NCI-H1105 treated with DMSO at 0.1 percent for 48 hours (cell line): Measurements from ENCODE around the gene PCDHGA1.

Experiments
- DNase-seq: peaks from one replicate; lab custom pipeline; 2025; lab: John Stamatoyannopoulos, UW

The PCDHGA1 gene

DNA sequence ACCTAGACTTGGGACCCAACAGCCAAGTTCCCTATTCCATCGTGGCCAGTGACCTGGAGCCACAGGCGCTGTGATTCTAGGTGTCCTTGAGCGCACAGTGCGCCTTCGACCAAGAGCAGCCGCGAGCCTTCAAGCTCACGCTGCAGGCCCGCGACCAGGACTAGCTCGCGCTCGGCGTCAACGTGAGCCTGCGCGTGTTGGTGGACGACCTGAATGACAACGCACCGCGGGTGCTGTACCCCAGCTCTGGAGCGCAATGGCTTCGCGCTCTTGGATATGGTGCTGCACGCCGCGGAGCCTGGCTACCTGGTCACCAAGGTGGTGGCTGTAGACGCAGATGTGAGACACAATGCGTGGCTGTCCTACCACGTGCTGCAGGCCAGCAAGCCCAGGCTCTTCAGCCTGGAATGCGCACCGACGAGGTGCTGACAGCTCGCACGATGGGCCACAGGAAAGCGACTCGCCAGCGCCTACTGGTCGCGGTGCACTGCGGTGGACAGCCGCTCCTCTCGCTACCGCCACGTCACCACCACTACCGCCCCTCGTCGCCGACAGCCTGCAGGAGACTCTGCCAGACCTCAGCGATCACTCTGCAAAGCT is 111.4 kb downstream of the PCDHGA1 start:
- DNase-seq = no peak

GRCh38 chr5:141465351-141465750 is 135.0 kb downstream of the PCDHGA1 start:
- DNase-seq = no peak

GRCh38 chr5:141475625-141476131 is 145.4 kb downstream of the PCDHGA1 start, which contains the start of gene PCDHGC3:
TSS of gene PCDHGC3 (plus strand) at chr5:141475966. CDS start at chr5:141476117, 151 bp downstream.
- DNase-seq = peak; percentile 80

- peak; percentile 26 for DNase-seq
Measured at GRCh38 chr5:141476132-141476911, 146.0 kb downstream of the PCDHGA1 start.

DNA sequence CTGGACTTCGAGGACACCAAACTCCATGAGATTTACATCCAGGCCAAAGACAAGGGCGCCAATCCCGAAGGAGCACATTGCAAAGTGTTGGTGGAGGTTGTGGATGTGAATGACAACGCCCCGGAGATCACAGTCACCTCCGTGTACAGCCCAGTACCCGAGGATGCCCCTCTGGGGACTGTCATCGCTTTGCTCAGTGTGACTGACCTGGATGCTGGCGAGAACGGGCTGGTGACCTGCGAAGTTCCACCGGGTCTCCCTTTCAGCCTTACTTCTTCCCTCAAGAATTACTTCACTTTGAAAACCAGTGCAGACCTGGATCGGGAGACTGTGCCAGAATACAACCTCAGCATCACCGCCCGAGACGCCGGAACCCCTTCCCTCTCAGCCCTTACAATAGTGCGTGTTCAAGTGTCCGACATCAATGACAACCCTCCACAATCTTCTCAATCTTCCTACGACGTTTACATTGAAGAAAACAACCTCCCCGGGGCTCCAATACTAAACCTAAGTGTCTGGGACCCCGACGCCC is 146.8 kb downstream of the PCDHGA1 start:
- no peak for DNase-seq

GRCh38 chr5:141477815-141478214 is 147.5 kb downstream of the PCDHGA1 start:
- no peak for DNase-seq

- DNase-seq = peak; percentile 64
Measured at GRCh38 chr5:141478321-141478945, 148.1 kb downstream of the PCDHGA1 start.

DNA sequence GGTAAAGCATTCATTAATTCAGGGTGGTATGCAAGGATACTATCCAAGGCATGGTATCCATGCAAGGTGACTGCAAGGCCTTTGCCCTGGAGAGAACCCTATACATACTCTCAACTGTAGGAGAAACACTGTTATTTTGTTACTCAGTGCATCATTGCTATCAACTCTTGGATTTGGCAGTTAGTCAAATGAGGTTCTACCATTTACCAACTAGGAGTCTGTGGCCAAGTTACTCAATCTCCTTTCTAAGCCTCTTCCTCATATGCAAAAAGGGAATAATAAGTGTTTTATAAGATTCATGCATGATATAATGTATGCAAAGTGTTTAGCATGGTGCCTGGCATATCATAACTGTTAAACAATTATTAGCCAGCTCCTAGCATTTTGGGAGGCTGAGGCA is 149.5 kb downstream of the PCDHGA1 start:
- no peak for DNase-seq

DNA sequence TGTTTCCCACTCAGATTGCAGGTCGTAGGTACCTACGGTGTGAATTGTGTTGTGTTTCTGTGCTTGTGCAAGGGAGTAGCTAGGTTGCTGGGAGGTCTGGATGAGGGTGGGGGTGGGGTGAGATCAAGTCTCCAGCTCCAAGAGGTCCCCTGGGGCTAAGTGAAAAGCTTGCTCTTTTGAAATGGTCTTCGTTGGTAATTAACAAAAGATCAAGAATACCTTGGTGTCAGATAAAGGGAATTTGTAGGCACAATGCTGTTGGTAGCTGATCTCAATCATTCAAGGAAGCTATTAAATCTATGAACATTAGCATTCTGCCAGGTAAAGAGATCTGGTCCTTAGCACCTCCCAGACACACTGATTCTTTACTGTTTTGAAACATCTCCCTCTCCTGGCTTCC is 153.6 kb downstream of the PCDHGA1 start:
- no peak for DNase-seq

DNA sequence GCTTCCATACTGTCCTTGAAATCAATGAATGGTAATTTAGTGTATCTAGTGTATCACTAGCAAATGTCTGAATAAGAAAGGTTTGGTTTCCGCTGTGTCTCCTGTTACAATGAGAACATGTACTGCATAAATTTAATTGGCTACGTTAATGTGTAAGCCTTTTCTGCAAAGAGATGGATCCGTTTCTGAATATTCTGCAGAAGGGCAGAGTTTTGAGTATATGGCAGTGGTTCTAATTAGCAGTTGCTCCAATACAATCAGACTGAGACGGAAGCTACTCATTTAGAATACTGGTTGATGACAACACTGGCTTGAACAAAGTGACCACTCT is 154.0 kb downstream of the PCDHGA1 start:
- no peak for DNase-seq

DNA sequence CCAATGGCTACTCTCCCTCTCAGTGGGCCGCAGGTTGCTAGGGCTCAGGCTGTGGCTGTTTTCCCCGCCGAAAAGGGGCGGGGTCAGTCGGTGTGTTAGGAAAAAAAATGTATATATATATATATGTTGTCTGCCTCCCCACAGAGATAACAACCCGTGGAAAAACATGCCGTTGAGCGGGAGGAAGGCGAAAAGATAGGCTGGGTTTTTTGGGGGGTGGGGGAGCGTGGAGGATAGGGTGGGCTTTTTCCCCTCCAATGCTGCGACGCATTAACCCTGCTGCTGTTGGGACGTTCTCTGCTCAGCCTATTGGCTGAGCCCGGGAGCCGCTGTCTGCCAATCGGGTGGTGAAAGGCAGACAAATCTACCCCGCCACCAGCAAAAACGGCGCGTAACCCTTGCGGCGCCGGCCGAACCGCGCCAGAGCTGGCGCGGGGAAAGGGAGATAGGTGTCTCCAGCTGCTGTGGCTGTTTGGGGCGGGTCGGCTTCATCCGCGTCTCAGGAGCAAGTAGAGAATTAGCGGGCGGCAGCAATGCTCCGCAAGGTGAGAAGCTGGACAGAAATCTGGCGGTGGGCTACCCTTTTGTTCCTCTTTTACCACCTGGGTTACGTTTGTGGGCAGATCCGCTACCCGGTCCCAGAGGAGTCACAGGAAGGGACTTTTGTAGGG is 154.5 kb downstream of the PCDHGA1 start, which contains the start of gene PCDHGC4:
PCDHGC4 (plus strand) TSS at position 390 of the 671 bp plus-strand sequence; CDS start at position 534, 144 bp downstream.
- peak; percentile 50 for DNase-seq

- DNase-seq = no peak
Measured at GRCh38 chr5:141485321-141486055, 155.2 kb downstream of the PCDHGA1 start.

GRCh38 chr5:141486091-141486490 is 155.8 kb downstream of the PCDHGA1 start:
- DNase-seq = no peak

GRCh38 chr5:141487131-141487530 is 156.8 kb downstream of the PCDHGA1 start:
- DNase-seq = no peak

DNA sequence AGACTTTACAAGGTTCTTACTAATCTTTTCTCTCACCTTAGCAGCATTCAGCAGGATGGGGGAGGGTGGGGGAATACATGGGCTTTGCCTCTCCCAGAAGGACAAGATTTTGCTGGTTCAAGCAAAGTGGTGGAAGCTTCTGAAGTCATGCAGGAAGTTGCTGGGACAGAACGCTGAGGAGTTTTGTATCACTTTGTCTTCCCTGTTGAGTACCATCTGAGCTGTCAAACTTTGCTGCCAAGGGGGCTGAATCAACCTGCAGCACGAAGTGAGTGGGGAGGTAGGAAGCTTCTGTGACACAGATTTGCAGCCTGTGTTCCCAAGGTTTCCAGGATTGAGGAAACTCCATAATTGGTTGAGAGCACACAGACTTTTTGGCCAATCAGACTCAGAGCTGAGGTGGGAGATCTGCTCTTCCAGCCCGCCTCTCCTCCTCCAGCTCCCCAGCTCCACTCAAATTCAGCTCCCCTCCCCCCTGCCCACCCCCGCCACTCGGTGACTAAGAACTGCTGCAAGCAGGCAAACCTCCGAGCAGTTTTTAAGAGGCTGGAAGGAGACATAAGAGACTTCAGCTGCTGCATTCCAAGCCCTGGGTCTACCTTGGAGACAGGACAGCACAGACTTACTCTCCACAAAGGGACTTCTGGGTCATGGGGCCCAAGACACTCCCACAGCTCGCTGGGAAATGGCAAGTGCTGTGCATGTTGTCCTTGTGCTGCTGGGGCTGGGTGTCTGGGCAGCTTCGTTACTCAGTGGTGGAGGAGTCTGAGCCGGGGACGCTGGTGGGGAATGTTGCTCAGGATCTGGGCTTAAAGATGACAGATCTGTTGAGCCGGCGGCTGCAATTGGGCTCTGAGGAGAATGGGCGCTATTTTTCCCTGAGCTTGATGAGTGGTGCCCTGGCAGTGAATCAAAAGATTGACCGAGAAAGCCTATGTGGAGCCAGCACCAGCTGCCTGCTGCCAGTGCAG is 158.6 kb downstream of the PCDHGA1 start, which contains the start of gene PCDHGC5:
PCDHGC5 (plus strand) TSS at position 491 of the 971 bp plus-strand sequence; CDS start at position 651, 160 bp downstream.
- no peak for DNase-seq

GRCh38 chr5:141489841-141490240 is 159.5 kb downstream of the PCDHGA1 start:
- DNase-seq = no peak

DNA sequence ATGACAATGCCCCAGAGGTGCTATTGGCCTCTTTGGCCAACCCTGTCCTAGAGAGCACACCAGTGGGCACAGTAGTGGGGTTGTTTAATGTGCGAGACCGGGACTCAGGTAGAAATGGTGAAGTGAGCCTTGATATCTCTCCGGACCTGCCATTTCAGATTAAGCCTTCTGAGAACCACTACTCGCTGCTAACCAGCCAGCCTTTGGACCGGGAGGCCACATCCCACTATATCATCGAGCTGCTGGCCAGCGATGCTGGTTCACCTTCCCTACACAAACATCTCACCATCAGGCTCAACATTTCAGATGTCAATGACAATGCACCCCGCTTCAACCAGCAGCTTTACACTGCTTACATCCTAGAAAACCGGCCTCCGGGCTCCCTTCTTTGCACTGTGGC is 160.0 kb downstream of the PCDHGA1 start:
- no peak for DNase-seq

DNA sequence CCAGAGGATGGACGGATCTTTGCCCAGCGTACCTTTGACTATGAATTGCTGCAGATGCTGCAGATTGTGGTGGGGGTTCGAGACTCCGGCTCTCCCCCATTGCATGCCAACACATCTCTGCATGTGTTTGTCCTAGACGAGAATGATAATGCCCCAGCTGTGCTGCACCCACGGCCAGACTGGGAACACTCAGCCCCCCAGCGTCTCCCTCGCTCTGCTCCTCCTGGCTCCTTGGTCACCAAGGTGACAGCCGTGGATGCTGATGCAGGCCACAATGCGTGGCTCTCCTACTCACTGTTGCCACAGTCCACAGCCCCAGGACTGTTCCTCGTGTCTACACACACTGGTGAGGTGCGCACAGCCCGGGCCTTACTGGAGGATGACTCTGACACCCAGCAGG is 160.5 kb downstream of the PCDHGA1 start:
- no peak for DNase-seq

GRCh38 chr5:141491323-141492167 is 161.2 kb downstream of the PCDHGA1 start:
- DNase-seq = no peak
